RPMI8226 (cell line): ENCODE measurements around the gene KRT83.

ENCODE experiments used
- DNase-seq: peaks from one replicate; pipeline ENCODE4 v3.0.0-alpha.2; 2015

The KRT83 gene

DNA sequence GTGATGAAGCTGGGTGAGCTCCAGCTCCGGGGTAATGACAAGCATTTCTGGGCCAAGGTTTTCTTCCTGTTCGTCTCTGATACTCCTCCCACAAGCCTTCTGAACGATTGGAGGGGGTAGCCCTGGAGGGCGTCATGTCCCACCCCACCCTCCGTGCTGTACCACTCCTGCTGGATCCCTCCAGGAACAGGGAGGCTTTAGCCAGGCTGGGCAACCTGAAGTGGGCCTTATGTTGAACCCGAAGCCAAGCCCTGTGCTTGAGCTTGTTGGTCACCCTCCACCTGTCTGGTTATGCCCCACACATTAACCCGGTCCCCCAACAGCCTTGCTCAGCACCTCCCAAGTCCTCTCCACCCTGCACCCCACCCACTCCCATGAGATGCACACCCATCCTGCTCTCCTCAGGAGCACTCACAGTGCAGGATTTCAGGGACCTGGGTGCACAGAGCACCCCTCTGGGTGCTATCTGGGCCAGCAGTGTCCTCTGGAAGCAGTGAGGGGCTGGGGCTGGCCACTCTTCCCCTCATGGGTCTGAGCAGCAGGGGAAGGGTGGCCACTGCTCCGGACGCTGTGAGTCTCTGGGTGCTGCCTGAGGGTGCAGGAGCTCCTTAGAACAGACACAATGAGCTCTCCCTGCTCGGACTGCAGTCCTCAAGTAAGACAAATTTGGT, 6.8 kb upstream of the KRT83 start:
- no peak for DNase-seq

- DNase-seq: peak; percentile 96
Measured at GRCh38 chr12:52327052-52327829, 6.0 kb upstream of the KRT83 start.

DNA sequence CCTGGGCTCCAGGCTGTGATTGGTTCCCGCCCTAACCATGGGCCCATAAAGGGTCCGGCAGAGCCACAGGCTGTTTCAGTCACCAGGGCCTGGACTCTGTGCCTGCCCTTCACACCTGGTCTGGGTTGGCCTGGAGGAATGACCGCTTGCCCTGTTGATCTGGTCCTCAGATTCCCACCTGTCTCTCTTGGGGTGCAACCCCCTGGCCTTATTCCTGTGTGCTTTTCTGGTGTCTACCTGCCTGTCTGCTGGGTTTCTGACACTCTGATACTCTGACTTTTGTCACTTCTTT, 2.9 kb upstream of the KRT83 start:
- no peak for DNase-seq

DNA sequence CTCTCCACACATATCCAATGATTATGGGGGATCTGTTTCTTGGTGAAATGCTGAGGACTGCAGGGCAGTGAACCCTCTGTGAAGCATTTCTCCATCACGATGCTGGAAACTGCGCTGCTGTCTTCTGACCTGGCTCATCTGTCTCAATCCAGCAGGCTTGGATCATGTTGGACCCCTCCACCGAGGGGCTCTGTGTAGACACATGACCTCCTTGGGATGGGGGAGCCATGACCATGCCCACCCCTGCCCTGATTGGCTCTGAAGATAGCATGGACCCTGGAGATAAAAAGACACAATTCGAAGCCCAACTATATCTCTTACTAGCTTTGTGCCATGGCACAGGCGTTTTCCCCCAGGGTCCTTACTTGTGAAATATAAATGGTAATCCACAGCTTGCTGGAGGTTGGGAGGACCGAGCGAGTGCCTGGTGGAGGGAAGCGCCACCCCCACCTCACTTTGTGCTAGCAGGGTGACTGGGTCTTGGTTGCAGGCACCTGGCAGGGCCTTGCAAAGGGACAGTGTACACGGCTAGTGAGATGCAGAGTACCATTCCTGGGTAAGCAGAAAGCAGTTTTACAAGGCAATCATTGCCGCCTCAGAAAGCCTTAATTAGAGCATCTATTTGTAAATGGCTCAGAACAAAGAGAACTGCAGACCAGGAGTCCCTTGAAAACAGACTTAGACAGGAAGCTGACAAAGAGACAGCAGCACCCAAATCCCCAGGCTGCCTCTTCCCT, 2.4 kb upstream of the KRT83 start:
- no peak for DNase-seq

GRCh38 chr12:52323001-52323400, 1.8 kb upstream of the KRT83 start:
- DNase-seq: no peak

DNA sequence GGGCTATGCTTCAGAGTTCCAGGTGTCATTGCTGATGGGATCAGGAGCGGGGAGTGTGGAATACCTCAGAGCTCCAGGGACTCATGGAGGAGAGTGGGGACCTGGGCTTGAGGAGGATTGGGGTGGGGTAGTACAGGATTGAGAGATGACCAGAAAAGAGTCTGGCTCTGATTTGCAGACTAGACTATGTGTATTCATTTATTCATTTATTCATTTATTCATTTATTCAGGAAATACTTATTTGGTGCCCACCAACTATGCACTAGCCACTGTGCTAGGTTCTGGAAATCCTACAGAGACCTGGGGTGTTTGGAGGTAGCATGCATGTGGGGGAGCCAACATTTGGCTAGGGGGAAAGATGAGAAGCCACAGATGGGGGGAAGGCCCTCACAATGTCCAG, 871 bp upstream of the KRT83 start:
- no peak for DNase-seq

DNA sequence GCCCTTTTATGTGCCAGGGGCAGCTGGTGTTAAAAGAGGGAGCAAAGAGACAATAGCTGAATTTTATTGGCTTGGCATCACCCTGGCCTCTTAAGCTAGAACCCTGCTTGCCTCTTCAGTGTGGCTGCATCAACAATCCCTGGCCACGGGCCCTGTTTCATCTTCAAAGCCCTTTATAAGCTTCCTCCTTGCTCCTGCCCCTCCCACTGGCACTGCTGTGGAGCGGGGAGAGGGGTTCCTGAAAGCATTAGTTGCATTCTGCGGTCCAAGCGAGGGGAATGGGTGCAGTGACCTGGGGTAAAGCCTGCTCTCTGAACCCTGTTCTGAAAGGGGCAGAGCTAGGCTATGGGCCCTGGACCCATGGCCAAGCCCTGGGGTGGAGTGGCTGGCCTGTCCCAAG, 220 bp upstream of the KRT83 start:
- DNase-seq: peak; percentile 32

DNA sequence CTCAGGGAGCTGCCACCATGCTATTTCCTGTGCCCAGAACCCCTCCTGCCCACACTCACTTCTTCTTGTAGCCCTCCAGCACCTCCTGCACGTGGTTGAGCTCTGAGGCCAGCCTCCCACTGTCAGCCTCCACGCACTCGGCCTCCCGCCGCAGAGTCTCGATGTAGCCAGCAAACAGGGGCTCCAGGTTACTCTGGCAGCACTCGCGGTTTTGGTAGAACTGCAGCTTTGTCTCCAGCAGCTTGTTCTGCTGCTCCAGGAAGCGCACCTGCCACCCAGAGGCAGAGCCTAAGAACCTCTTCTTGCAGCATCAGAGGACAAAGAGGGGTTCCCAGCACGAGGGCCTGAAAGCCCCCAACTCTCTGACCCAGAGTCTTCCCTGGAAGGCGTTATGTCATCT, 2.1 kb downstream of the KRT83 start:
- DNase-seq: peak; percentile 85

- DNase-seq: no peak
Measured at GRCh38 chr12:52318241-52318990, 2.8 kb downstream of the KRT83 start.

DNA sequence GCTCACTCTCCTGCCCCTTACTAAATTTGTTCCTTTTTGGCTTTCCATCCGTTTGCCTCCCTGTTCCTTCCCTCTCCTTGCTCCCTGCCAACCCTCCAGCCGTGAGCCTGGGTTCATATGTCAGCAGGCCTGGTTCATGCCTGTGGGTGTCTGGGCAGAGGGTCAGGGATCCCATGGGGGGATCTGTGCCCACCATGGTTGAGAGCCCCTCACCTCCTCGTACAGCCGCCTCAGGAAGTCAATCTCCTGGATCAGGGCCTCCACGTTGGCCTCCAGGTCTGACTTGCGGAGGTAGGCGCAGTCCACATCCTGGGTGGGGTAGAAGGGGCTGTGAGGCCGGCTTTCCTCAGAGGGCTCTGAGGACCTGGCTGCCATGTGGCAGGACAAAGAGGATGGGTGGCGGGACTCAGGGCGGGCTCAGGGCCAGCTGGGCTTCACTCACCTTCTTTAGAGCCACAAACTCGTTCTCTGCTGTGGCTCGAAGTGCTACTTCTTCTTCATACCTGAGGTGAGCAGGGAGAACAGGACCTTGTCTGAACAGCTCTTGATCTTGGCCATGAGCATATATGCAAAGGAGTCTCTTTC, 3.6 kb downstream of the KRT83 start:
- DNase-seq: no peak

- no peak for DNase-seq
Measured at GRCh38 chr12:52316701-52317100, 4.5 kb downstream of the KRT83 start.

DNA sequence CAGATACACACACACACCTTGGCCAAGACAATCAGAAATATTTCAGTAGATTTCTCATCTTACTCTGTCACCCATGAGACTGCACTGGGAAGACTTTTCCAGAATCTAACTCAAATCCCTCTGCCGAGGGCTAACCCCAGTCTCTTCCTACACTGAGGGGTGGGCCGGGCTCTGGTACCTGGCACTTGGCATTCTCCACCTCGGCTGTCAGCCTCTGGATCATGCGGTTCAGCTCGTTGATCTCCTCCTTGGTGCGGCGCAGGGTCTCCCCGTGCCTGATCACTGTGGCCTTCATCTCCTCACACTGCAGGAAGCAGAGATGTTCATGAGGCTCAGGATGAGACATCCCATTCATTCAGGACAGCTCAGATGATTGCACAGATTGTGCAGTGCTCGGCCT, 4.9 kb downstream of the KRT83 start:
- no peak for DNase-seq

DNA sequence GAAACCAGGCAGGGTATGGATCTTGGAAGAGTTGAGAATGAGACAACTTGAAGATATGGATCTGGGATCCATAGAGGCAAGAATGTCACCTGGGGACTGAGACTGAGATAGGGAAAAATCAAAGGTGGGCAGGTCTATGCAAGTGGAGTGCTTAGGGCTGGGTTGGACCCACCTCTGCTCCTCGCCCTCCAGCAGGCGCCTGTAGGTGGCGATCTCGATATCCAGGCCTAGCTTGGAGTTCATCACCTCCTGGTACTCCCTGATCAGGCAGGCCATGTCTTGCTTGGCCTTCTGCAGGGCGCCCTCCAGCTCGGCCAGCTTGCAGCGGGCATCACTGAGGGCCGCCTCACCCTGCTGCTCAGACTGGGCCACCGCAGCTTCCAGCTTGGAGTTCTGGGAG, 5.5 kb downstream of the KRT83 start:
- DNase-seq: peak; percentile 64

GRCh38 chr12:52314511-52314910, 6.7 kb downstream of the KRT83 start:
- no peak for DNase-seq

DNA sequence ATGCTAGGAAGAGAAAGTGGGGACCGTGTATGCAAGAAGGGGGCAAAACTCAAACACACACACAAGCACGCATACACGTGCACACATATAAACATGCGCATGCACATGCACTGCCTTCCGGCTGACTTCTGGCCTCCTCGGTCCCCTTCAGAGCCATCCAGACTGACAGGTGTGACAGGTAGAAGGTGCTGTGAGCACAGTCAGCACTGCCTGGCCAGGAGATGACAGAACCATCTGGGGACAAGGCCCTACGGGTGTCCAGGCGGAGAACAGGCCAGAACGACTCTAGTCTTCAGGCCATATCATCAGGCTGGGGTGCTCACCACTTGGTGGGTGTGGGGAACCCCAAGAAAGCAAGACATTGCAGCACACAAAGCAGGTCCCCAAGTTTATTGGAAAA, 7.3 kb downstream of the KRT83 start:
- no peak for DNase-seq

- DNase-seq: no peak
Measured at GRCh38 chr12:52313461-52313860, 7.7 kb downstream of the KRT83 start.

GRCh38 chr12:52312086-52312485, 9.1 kb downstream of the KRT83 start:
- DNase-seq: no peak

- DNase-seq: no peak
Measured at GRCh38 chr12:52311285-52311648, 9.9 kb downstream of the KRT83 start.

- DNase-seq: no peak
Measured at GRCh38 chr12:52310622-52311284, 10.4 kb downstream of the KRT83 start.

DNA sequence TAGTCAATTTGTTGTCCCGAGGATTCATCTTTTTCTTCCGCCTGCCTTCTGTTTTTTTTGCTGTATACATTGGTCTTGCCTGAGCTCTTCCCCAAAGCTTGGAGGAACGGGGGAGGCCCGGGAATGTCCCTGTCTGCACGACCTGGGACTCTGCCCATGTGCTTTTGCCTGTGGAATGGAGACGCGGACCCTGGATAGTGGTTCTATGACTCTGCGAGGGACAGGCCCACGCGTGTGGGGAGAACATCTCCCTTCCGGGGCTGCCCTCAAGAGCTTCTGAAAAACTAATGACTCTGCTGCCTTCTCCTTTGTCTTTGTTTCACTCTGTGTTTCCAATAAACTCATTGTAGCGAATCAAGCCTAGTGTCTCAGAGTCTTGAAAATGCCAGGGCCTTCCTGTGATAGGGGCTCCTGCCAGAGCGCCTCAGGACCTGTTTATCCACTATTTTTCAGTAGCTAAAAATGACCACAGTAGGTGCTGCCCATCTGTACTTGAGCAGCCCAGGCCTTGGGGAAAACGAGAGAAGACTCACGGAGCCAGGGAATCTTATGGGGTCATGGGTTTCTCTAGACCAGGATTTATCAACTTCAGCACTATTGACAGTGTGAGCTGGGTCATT, 12.3 kb downstream of the KRT83 start:
- DNase-seq: no peak

- DNase-seq: peak; percentile 78
Measured at GRCh38 chr12:52307836-52308805, 13.1 kb downstream of the KRT83 start.
